HG02970 (cell line): ENCODE results near the gene MBD6.

ENCODE experiments used
- ATAC-seq: cut with Tn5 transposase; IDR thresholded peaks from one replicate; pipeline ENCODE4 v1.9.1; 2021; ENCODE audit warnings: mild to moderate bottlenecking, moderate library complexity, moderate number of reproducible peaks; ENCODE audit not compliant: unreplicated experiment, low FRiP score

The MBD6 gene

DNA sequence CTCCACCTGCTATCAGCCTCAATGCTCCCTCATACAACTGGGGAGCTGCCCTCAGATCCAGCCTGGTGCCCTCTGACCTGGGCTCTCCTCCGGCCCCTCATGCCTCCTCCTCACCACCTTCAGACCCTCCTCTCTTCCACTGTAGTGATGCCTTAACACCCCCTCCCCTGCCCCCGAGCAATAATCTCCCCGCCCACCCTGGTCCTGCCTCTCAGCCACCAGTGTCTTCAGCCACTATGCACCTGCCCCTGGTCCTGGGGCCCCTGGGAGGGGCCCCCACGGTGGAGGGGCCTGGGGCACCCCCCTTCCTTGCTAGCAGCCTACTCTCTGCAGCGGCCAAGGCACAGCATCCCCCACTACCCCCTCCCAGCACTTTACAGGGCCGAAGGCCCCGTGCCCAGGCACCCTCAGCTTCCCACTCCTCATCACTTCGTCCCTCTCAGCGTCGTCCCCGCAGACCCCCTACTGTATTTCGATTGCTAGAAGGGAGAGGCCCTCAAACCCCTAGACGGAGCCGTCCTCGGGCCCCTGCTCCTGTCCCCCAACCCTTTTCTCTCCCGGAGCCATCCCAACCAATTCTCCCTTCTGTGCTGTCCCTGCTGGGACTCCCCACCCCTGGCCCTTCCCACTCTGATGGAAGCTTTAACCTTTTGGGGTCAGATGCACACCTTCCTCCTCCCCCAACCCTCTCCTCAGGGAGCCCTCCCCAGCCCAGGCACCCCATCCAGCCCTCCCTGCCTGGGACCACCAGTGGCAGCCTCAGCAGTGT, 3.2 kb downstream of the MBD6 start:
- no peak for ATAC-seq

DNA sequence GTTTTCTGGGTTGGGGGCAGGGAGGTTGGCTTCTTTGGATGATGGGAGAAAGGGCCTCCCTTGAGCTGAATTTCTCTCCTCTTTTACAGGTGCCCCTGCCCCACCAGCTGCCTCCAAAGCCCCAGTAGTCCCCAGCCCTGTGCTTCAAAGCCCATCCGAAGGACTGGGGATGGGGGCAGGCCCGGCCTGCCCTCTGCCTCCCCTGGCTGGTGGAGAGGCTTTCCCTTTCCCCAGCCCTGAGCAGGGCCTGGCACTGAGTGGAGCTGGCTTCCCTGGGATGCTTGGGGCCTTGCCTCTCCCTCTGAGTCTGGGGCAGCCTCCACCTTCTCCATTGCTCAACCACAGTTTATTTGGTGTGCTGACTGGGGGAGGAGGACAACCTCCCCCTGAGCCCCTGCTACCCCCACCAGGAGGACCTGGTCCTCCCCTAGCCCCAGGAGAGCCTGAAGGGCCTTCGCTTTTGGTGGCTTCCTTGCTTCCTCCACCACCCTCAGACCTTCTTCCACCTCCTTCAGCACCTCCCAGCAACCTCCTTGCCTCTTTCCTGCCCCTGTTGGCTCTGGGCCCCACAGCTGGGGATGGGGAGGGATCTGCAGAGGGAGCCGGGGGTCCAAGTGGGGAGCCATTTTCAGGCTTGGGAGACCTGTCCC, 4.0 kb downstream of the MBD6 start:
- no peak for ATAC-seq

DNA sequence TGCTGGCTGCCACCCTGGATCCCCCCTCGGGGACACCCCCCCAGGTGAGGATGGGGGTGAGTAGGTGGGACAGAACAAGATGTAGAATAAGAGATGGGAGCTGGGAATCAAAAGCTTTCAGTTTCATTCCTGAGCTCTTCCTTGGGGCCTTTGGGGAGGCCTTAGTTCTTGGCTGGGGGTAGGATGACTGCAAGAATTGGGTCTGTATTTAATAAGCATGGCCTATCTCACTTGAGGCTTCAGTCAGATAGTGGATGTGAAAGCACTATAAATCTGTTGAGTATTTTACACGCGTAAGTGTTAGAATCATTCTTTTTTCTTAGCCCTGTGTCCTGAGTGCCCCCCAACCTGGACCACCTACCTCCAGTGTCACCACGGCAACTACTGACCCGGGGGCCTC, 4.6 kb downstream of the MBD6 start:
- ATAC-seq = no peak

DNA sequence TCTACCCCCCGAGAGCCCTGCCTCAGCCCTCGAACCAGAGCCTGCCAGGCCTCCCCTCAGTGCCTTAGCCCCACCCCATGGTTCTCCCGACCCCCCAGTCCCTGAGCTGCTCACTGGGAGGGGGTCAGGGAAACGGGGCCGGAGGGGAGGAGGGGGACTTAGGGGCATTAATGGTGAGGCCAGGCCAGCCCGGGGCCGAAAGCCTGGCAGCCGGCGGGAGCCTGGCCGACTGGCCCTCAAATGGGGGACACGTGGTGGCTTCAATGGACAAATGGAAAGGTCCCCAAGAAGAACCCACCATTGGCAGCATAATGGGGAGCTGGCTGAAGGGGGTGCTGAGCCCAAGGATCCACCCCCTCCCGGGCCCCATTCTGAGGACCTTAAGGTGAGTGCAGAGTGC, 5.6 kb downstream of the MBD6 start:
- ATAC-seq = no peak

DNA sequence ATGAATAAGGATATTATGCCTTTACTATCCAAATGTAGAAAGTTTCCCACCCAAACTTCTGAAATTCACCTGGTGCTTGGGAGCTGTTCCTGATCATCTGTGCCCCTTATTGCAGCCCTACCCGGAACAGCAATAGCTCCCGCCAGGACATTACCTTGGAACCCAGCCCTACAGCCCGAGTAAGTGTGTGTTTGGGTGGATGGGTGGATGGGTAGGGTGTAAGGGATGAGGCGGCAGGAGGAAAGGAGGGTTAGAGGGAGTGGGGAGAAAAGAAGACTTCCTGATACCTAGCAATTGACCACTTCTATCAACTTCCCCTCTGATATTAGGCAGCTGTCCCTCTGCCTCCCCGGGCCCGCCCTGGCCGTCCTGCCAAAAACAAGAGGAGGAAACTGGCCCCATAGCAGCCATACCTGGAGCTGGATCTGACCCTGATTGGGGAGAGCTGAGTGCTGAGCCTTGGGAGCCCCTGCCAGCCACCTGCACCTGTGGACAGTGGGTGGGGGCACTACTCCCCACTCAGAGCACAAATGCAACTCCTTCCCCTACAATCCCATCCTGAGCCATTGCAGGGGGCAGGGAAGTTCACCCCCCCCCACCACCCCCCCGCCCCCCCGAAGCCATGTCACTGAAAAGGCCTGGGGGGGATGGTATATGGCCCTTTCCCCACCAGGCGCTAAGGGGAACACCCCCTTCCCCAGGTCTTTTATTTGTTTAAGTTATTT, 6.4 kb downstream of the MBD6 start:
- no peak for ATAC-seq

DNA sequence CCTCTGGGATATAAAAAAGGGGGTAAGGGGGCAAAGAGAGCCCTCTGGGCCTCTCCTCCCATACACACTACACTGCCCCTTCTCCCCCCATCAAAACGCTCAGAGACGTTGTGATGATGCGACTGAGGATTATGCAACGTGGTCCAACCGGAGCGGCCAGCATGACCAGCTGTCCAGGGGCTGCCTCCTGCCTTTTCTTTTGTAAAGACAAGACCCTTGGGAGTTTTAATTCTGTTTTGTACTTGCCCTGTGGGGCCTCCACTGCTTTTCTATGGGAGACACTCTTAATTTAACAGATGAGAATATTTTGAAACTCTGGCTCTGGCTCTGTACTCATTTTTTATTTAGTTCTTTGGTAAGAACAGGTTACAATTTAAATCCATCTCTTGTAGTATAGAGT, 7.2 kb downstream of the MBD6 start:
- no peak for ATAC-seq

DNA sequence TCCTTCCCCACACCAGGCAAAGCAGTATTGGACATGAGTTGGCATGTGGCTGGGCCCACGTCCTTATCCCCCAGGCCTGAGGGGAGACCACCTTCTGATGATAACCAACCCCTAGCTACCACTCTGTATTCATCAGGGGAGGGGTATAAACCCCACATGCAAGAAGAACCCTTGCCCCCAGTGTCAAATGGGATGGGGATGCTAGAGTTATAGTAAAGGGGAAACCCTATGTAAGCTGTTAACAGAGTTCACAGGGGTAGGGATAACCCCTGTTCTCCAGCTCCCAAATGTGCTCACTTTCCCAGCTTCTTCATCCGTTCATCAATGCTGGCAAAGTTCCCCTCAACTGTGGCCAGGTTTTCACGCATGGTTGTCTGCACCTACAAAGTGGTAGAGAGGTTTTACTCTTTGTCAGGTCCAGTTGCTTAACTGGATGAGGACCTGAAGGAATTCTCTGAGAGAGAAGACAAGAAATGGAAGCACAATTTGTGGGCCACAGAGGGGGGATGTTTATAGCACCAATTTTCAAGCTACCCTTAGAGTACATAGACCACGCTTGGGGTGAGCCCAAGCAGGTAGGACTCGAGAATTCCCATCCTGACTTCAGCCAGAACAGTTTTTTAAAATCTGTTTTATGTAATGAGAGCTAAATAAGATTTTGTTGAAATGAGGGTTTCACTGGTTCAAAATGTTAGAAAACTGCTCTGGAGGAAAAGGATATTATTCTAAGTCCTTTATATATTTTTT, 7.9 kb downstream of the MBD6 start:
- ATAC-seq = no peak

DNA sequence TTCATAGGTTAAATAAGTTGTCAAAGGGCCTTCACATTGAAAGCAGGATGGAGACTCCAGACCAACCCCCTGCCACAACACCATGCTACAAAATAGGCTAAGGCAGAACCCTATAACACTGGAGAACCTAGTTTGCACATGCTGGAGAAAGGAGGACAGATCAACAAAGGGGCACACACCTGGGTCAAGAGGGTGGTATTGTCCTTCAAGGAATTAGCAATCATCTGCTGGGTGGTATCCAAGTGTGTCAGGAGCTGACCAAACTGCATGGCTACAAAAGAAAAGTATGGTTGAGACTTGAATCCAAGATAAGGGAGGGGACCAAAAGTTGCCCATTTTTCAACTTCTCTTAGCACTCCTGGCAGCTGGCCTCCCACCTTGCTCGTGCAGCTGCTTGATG, 9.2 kb downstream of the MBD6 start:
- ATAC-seq = no peak

DNA sequence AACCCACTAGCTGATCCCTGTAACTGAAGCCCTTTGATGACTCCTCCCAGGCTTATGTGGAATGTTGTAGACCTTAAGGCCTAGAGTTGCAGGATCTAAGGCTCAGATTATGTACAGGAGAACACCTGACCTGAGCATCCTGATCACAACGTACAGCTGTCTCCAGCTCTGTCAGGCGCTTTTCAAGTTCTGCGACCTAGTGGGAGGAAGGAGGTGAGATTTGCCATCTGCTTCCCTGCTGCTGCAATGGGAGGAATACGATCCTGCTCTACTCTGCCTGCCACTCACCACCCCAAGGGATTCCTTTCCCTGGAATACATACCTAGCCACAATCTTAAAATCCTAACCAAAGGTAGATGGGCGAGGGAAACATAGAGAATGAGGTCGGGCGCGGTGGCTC, 10.5 kb downstream of the MBD6 start:
- no peak for ATAC-seq

DNA sequence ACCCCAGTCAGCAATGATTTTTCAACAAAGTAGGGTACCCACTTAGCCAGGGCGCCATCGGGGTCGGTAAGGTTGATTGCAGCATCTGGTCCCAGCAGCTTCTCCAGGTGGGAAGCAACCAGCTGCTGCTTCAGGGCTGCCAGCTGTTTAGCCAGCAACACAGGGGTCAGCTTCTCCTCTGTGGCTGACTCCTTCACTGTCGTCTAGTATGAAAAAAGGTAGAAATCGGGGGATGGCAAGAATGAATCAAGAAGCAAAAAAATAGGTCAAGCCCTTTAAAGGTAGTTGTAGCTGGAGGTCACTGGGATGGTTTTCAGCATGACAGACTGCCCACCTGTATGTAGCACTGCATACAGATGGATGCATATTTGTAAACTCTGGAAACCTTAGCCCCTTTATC, 11.6 kb downstream of the MBD6 start:
- ATAC-seq = no peak

DNA sequence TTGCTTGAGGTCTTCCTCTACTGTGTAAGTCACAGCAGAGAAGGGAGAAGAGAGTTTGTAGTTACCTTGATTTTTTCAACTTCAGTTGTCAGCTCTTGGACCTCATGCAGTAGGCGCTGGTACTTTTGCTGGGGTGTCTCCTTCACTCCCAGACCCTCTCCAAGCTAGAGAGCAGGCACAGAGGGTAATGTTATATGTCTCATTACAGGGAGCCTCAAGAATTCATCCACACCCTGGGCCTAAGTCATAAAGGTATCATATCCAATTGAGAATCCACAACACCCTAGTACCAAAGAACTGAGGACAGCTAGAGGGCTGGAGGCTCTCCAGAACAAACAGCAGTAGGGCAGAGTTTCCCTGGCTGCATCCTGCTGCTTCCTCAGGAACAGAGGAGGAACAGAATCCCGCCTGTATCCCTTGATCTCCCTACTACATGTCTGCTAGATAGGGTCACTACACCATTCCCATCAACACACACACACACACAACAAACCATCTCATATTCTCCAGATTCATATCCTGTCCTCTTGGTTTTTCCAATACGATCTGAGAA, 12.4 kb downstream of the MBD6 start:
- ATAC-seq = no peak

DNA sequence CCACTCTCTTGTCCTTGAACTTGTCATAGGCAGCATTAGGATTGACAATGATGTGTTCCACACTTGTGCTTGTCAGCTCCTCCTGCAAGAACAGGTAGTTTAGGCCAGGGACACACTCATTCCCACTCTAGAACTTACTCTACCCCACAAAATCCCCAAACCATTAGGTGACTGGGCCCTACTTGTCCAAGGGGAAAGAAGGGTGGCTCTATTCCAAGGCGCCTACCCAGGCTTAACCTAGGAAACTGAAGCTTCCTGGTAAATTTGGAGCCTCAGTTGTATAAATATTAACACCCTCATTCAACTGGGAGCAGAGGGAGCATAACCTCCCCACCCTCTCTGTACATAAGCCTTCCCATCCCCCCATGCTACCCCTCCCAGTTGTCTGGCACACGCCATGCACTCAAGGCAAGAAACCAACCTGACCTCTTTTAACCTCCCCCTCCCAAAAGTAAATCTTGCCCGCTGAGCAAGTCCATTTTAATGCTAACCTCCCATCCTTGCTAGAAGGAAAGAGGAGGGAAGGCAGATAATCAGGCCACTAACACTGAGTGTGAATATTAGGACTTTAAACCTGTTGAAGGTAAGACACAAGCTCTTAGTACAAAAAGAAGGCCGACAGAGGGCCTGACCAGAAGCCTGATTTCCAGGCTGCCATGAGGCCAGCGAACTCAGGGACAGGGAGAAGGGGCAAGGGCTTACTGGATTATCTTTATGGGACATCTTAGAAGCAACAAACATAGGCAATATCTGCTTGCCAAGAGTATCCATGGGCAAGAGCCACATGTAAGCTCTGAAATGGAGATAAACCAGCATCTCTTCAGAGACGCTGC, 13.4 kb downstream of the MBD6 start:
- no peak for ATAC-seq

DNA sequence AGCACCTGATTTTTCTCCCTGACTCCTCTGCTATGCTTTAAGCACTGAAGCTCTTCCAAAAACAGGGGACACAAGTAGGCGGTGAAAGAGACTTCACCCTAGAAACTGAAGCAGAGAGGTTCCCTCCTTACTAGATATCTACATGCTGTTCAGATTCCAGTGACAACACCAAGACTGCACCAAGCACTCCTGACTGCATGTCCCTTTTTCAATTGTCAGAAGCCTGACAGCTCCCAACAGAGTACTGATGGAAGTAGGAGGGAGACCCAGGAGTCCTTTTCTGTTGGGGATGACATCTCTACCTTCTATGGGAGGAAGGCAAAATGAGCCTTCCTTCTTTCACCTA, 13.9 kb downstream of the MBD6 start:
- no peak for ATAC-seq

DNA sequence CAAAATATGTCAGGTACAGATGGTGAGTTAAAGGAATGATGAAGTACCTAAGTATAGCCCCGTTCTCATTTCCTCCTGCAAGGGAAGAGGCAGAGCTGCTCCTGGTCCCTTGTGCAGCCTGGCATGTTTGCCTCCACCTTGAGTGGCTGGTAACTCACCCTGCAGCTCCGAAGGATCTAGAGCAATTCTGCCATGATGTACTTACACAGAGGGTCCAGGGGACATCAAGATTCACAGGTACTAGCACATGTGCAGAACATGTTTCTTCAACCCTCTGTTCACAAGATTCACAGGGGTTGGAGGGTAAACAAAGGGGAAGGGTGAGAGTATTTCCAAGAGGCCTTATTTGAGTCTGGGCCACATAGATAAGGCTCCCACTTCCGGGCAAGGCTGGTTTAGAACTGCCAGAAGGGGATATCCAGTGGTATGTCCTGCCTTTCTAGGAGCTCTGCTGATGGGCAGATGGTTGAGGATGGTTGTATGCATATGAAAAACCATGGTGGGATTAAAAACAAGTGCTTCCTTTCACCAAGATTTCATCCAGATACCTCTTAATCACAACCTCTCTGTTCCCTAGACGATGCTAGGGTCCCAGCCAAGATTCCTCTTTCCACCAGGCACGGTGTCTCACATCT, 16.6 kb downstream of the MBD6 start:
- ATAC-seq = no peak

DNA sequence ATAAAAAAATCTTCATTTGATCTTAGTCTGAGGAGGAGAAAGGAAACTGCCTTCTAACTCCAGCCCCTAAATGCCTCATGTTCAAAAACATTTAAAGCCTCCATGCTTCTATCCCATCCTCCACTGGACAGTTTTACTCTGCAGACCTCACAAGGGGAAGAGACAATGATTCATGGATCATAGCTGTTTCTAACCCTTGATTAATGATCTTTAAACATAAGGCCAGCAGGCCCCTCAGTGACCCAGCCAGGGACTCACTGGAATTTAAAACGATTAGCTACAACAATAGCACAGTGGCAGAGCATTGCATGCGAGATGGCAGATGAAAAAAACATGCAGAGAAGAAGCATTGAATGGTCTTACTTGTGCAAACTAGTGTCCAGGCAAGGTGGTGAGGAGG, 18.4 kb downstream of the MBD6 start:
- no peak for ATAC-seq

DNA sequence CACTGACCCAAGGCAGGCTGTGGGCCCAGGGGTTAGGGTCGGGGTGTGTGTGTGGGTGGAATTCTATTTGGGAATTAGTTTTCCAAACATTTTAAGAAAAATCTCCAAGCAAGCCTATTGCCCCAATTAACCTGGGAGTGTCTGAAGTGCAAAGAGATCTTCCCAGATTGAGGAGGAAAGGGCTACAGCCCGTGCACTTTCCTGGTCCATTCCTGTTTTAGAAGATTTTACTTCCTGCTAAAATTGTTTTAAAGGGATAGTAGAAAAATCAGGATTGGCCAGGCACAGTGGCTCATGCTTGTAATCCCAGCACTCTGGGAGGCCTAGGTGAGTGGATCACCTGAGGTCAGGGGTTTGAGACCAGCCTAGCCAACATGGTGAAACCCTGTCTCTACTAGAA, 19.1 kb downstream of the MBD6 start:
- no peak for ATAC-seq

DNA sequence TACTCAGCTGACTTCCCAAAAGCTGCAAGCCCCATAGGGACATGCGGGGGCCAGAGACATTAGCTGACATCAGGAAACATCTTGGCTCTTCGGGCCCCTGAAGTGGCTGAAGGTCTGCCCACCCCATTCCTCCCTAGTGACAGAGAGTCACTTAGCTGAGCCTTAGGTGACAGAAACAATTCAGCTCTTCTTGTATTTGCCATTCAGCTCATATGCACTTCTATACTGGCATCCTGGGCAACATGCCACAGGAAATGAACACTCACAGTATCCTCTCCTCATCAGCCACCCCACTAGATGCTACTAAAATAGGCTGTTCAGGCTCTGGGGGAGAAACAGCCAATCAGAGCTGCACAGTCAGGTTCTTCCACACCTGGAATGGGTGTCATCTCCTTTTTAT, 21.0 kb downstream of the MBD6 start:
- ATAC-seq = no peak

DNA sequence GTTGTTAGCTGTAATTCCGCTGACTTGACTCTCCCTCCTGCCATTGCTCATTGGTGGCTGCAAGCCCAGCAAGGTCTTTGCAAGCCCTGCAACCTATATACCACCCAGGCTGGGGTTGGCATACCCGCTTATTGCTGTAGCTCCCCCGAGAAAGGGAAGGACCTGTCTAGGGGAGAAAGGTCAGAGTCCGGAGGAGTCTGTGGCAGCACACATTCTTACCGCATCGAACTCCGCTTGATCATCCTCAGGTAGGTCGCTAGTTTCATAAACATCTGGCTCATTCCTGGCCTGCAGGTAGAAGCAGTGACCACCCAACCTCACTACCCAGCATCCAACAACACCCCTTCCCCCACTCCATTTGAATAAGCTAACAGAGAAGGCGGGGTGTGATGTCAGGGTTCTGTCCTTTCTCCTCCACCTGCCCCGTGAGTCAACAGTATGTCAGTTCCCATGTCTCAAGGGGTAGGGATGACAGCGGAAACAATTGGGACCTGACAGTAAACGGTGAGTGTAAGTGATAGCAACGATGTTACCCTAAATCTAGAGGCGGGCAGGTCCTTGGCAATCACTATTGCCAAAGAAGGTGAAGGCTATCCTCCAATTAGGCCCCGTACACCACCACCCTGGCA, 23.3 kb downstream of the MBD6 start:
- no peak for ATAC-seq
